MM.1S (cell line): ENCODE data around the gene SNX25.

Experiments
- EZH2 ChIP-seq: fragments of 300-600 bp; sonication (generic); optimal IDR thresholded peaks from 2 replicates; pipeline ENCODE3; 2017; ENCODE audit warnings: low read depth, mild to moderate bottlenecking, antibody characterized with exemption, low read length, mixed read lengths
- EZH2phosphoT487 ChIP-seq: fragments of 300-600 bp; sonication (generic); IDR thresholded peaks from 2 replicates; pipeline ENCODE4 v1.6.1; 2018; ENCODE audit warnings: antibody characterized with exemption, low read length
- TF ChIP-seq, protein P1 (sequence below): fragments of 300-600 bp; sonication (generic); IDR thresholded peaks from 2 replicates; pipeline ENCODE4 v1.5.1; 2016; ENCODE audit warnings: antibody characterized with exemption, low read length, mixed read lengths

- TF ChIP-seq, protein P1, sequence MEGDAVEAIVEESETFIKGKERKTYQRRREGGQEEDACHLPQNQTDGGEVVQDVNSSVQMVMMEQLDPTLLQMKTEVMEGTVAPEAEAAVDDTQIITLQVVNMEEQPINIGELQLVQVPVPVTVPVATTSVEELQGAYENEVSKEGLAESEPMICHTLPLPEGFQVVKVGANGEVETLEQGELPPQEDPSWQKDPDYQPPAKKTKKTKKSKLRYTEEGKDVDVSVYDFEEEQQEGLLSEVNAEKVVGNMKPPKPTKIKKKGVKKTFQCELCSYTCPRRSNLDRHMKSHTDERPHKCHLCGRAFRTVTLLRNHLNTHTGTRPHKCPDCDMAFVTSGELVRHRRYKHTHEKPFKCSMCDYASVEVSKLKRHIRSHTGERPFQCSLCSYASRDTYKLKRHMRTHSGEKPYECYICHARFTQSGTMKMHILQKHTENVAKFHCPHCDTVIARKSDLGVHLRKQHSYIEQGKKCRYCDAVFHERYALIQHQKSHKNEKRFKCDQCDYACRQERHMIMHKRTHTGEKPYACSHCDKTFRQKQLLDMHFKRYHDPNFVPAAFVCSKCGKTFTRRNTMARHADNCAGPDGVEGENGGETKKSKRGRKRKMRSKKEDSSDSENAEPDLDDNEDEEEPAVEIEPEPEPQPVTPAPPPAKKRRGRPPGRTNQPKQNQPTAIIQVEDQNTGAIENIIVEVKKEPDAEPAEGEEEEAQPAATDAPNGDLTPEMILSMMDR: no peak
- TF ChIP-seq EZH2 (no peak), EZH2phosphoT487 (no peak)
Measured at GRCh38 chr4:185189606-185190305, 19.6 kb upstream of the SNX25 start.
